Suprapubic skin (tissue), 4 donors: Measurements from ENCODE around the gene TFF2. TPM values are rescaled to one million over a fixed set of nuclear protein-coding genes. Genes with fewer than 3 reads are reported as not detected.

Source experiments
- DNase-seq, 2 donors: peaks; one replicate each; pipeline ENCODE4 v3.0.0-alpha.2; 2019; ENCODE audit warnings: low spot score in 2 of 2
- H3K27ac ChIP-seq: fragments of 200-600 bp; sonication (generic); one replicate; pipeline ENCODE4 v1.5.1; 2019
- H3K27me3 ChIP-seq: fragments of 200-600 bp; sonication (generic); one replicate; pipeline ENCODE4 v1.5.1; 2019
- H3K36me3 ChIP-seq: fragments of 200-600 bp; sonication (generic); one replicate; pipeline ENCODE4 v1.5.1; 2019
- H3K4me1 ChIP-seq: fragments of 200-600 bp; sonication (generic); one replicate; pipeline ENCODE4 v1.5.1; 2019
- H3K4me3 ChIP-seq: fragments of 200-600 bp; sonication (generic); one replicate; pipeline ENCODE4 v1.5.1; 2019; ENCODE audit warnings: mild to moderate bottlenecking
- H3K9me3 ChIP-seq: fragments of 200-600 bp; sonication (generic); one replicate; pipeline ENCODE4 v1.5.1; 2019
- CTCF ChIP-seq, 2 donors: fragments of 200-600 bp in 1 of 2; fragments of 450-650 bp in 1 of 2; sonication (generic) in 1 of 2; IDR thresholded peaks; one replicate each; pipeline ENCODE4 v1.5.1; 2016 to 2019; ENCODE audit warnings: antibody characterized with exemption in 2 of 2, mild to moderate bottlenecking in 1 of 2, moderate library complexity in 1 of 2
- EP300 ChIP-seq: sonication (generic); formaldehyde crosslinking; IDR thresholded peaks from one replicate; pipeline ENCODE4 v1.6.1; 2017; ENCODE audit warnings: antibody characterized with exemption
- POLR2A ChIP-seq, 2 donors: fragments of 450-650 bp; IDR thresholded peaks; one replicate each; pipeline ENCODE4 v1.6.1; 2017; ENCODE audit warnings: antibody characterized with exemption in 2 of 2, mild to moderate bottlenecking in 2 of 2, moderate library complexity in 2 of 2
- POLR2AphosphoS5 ChIP-seq, 3 donors: sonication (generic); formaldehyde crosslinking; IDR thresholded peaks; one replicate each; pipeline ENCODE4 v1.6.1; 2017; ENCODE audit warnings: antibody characterized with exemption in 3 of 3
- WGBS: methylation state at CpG from one replicate; pipeline ENCODE4 v1.1.5; 2018; 5-methylcytosine and 5-hydroxymethylcytosine counted together
- total RNA-seq, 4 donors: library from RNA; depleted of rRNA; stranded (reverse); fragments of >200 nt; gene quantifications; one replicate each; pipeline ENCODE4 v1.1.0, GENCODE V29; 2016

The TFF2 gene
- total RNA-seq, 4 donors from 2014 or later, result not detected

DNA sequence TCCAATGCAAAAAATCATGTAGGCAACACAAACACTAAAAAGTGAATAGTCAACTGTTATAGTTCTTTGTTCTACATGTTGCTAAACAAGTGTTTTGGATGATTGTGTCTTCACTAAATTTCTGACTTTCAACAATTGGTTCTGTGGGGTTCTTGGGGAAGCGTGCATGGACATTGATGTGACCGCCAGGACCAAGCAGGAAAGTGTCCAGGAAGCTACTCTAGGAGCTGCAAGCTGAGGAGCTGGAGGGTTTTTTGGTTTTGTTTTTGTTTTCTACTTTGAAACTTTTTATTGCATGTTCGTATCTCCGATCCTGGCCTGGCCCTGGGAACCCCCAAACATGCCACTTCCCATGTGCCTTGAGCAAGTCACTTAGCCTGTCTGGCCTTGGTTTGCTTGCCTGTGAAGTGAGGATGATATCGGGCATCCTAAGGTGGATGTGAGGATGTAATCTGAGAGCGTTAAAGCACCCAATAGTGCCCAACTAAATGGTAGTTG lies 37.1 kb upstream of the TFF2 start:
- Histone ChIP-seq H3K9me3 (no peaks in the 10 kb centered on the region), H3K27me3 (no peaks in the 10 kb centered on the region), H3K4me1 (no peaks in the 10 kb centered on the region), H3K4me3 (no peak overlapping the region), H3K36me3 (no peaks in the 10 kb centered on the region), H3K27ac (no peak overlapping the region)
- TF ChIP-seq EP300 (no peak), CTCF (IDR thresholded peaks at IDR 0.05) (no peak), POLR2A (IDR thresholded peaks at IDR 0.05) (no peak), POLR2AphosphoS5 (IDR thresholded peaks at IDR 0.05) (no peak)
- DNase-seq, result no peak
- 88% methylated on average over 6 of the region's 6 CpGs for WGBS

DNA sequence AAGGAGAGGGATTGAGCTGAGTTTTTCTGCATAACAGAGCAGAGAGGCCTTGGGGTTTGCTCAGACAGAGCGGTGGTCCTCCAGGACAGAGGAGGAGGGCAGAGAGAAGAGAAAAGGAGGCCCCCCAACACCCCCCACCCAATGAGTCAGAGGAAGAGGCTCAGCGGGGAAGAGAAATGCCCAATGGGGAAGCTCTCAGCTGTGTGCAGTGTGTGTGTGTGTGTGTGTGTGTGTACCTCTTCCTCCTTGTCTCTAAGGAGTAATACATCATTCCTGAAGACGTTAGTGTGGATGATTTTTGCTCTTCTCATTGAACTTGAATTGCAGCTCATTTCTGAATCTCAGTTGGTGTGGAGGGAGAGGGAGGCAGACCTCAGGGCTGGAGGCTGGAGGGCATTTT lies 36.4 kb upstream of the TFF2 start:
- no peaks in the 10 kb centered on the region for H3K9me3 ChIP-seq
- 43% methylated on average over 3 of the region's 3 CpGs for WGBS
- H3K36me3 ChIP-seq, result no peaks in the 10 kb centered on the region
- no peak overlapping the region for H3K4me3 ChIP-seq
- H3K27me3 ChIP-seq, result no peaks in the 10 kb centered on the region
- DNase-seq, result no peak
- TF ChIP-seq EP300, result no peak
- no peak for TF ChIP-seq POLR2A (IDR thresholded peaks at IDR 0.05)
- TF ChIP-seq CTCF (IDR thresholded peaks at IDR 0.05), result no peak
- no peak for TF ChIP-seq POLR2AphosphoS5 (IDR thresholded peaks at IDR 0.05)
- no peaks in the 10 kb centered on the region for H3K4me1 ChIP-seq
- no peak overlapping the region for H3K27ac ChIP-seq

DNA sequence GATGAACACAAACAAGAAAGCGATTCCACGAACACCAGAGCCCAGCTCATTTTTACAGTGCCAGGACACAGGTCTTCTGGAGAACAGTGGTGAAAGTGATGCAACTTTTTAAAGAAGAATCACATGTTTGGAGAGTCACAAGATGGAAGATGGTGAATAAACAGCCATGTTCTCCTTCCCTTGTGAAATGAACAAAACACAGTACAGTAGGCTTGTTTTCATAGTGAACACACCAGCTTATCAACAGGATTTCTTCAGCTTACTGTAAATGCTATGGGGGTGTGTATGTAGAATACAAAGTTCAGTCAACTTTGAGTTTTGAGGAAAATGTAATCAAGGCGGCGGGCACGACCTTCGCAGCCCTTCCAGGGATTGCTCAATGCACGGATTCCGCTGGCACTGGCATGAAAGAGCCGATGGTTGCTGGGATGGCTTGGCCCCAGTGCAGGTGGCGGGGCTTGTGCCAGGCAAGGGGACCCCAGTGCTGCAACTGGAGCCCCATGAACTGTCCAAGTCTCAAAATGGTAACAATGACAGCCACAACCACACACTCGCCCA lies 35.3 kb upstream of the TFF2 start:
- no peaks in the 10 kb centered on the region for H3K9me3 ChIP-seq
- H3K27me3 ChIP-seq, result no peaks in the 10 kb centered on the region
- H3K4me1 ChIP-seq, result no peaks in the 10 kb centered on the region
- WGBS, result 94% methylated on average over 10 of the region's 11 CpGs
- DNase-seq, result no peak
- no peak overlapping the region for H3K4me3 ChIP-seq
- TF ChIP-seq POLR2A (IDR thresholded peaks at IDR 0.05) (no peak), EP300 (no peak), POLR2AphosphoS5 (IDR thresholded peaks at IDR 0.05) (no peak), CTCF (IDR thresholded peaks at IDR 0.05) (no peak)
- no peak overlapping the region for H3K27ac ChIP-seq
- H3K36me3 ChIP-seq, result no peaks in the 10 kb centered on the region

DNA sequence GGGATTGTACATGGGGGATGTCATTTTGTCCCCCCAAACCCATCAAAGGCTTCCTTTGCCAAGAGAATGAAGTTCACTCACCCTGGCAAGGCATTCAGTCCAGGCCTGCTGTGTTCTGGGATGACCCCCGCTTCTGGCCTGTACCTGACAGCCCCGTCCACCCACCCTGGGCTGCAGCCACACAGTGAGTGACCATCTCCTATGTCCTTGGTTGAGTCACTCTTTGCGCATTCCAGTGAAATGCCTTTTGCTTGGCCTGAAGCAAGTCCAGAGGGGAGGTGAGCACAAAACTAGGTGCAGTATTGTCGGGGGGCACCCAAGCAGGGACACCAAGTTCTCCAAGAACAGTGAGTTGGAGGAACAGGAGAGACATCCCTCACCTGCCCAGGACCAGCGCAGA lies 34.8 kb upstream of the TFF2 start:
- H3K4me3 ChIP-seq, result no peak overlapping the region
- H3K9me3 ChIP-seq, result no peaks in the 10 kb centered on the region
- H3K36me3 ChIP-seq, result no peaks in the 10 kb centered on the region
- no peaks in the 10 kb centered on the region for H3K27me3 ChIP-seq
- H3K4me1 ChIP-seq, result no peaks in the 10 kb centered on the region
- TF ChIP-seq CTCF (IDR thresholded peaks at IDR 0.05), result no peak
- no peak for TF ChIP-seq POLR2A (IDR thresholded peaks at IDR 0.05)
- DNase-seq, result no peak
- H3K27ac ChIP-seq, result no peak overlapping the region
- WGBS, result 94% methylated on average over 5 of the region's 5 CpGs

GRCh38 chr21:42384989-42385388 lies 34.2 kb upstream of the TFF2 start:
- WGBS, result 84% methylated on average over 2 of the region's 2 CpGs
- DNase-seq, result no peak
- H3K27ac ChIP-seq, result no peak overlapping the region
- no peak for TF ChIP-seq CTCF (IDR thresholded peaks at IDR 0.05)
- no peak for TF ChIP-seq POLR2AphosphoS5 (IDR thresholded peaks at IDR 0.05)
- TF ChIP-seq EP300, result no peak
- no peak for TF ChIP-seq POLR2A (IDR thresholded peaks at IDR 0.05)
- H3K4me3 ChIP-seq, result no peak overlapping the region
- H3K27me3 ChIP-seq, result peaks cover 3% of the 10 kb centered on the region
- H3K9me3 ChIP-seq, result no peaks in the 10 kb centered on the region
- no peaks in the 10 kb centered on the region for H3K36me3 ChIP-seq
- H3K4me1 ChIP-seq, result no peaks in the 10 kb centered on the region
